ENCODE measurements around the gene SLC10A2. TPM values are rescaled to one million over a fixed set of nuclear protein-coding genes. Genes with fewer than 3 reads are reported as not detected.

Gene SLC10A2
- polyA plus RNA-seq, 1 experiment: not detected

DNA sequence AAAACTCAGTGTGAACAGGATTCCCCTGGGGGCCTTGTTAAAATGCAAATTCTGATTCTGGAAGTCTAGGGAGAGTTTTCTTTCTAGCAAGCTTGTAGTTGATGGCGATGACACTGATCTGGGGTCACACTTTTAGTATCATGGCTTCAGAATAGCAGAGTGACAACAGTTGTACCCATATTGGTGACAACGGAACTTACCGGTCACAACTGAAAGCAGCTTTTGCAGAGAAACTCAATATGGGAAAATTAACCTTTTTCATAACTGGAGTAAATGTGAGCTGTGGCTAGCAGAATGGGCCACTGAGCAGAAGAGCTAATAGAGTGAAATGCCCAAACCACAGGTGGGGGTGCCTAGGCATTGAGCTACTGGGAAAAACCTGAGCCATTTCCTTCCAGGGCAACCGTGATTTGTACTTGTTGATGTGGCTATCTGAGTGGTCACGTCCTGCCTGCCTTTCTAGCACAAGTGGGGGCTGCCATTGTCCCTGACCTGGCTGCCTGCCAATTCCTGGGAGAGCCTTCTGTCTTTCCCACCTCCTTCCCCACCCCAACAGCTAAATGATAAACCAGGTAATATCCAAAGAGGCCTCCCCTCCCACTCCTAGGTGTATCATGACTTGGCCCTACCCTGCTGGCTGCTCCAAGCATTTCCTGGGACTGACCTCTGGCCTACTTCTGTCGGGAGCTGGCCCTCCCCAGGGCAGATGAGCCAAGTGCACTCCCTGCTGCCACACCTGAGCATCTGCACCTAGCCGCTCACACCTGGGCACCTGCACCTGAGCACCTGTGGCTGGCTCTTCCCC lies 1.7 kb upstream of the SLC10A2 start:
- H3K36me3 ChIP-seq (ENCODE audit: control insufficient read depth, insufficient read depth, low read length): no peaks in the 10 kb centered on the region
- H3K27me3 ChIP-seq (ENCODE audit: control insufficient read depth, insufficient read depth, low read length): no peaks in the 10 kb centered on the region
- ChIA-PET CTCF (no interaction called here), POLR2A (no interaction called here)
- DNase-seq (ENCODE audit: low read depth): no peak
- H3K4me3 ChIP-seq (ENCODE audit: low read depth, low read length): no peak overlapping the region
- no peak for TF ChIP-seq CTCF (IDR thresholded peaks at IDR 0.05; ENCODE audit: insufficient read depth, low read depth, low read length)

- Histone ChIP-seq H3K36me3 (ENCODE audit: control insufficient read depth, insufficient read depth, low read length) (no peaks in the 10 kb centered on the region), H3K4me3 (ENCODE audit: low read depth, low read length) (no peak overlapping the region), H3K27me3 (ENCODE audit: control insufficient read depth, insufficient read depth, low read length) (no peaks in the 10 kb centered on the region)
- DNase-seq (ENCODE audit: low read depth): no peak
- no peak for TF ChIP-seq CTCF (IDR thresholded peaks at IDR 0.05; ENCODE audit: insufficient read depth, low read depth, low read length)
- ChIA-PET CTCF (no interaction called here), POLR2A (no interaction called here)
Observed at GRCh38 chr13:103066781-103067345, 646 bp upstream of the SLC10A2 start.

GRCh38 chr13:103063376-103063775 lies 2.8 kb downstream of the SLC10A2 start:
- DNase-seq (ENCODE audit: low read depth): no peak
- no peak for TF ChIP-seq CTCF (IDR thresholded peaks at IDR 0.05; ENCODE audit: insufficient read depth, low read depth, low read length)
- POLR2A ChIA-PET: no interaction called here
- no peaks in the 10 kb centered on the region for H3K36me3 ChIP-seq (ENCODE audit: control insufficient read depth, insufficient read depth, low read length)
- H3K27me3 ChIP-seq (ENCODE audit: control insufficient read depth, insufficient read depth, low read length): no peaks in the 10 kb centered on the region
- H3K4me3 ChIP-seq (ENCODE audit: low read depth, low read length): no peak overlapping the region
- CTCF ChIA-PET: no interaction called here

DNA sequence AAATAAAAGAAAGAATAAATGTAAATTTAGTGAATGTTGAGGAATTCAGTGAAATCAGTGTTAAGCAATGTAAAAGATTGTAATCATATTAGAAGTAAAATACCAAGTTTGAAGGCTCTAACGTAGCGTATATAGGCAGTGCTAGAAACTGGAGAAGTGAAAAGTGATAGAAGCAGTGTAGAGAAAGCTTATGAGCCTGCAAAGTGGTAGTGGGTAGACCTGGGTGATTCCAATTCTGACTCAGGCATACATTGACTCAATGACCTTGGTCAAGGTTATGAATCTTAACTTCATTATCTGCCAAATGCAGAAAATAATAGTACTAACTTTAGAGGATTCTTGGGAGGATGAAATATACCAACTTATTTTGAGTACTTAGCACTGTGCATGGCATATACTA lies 4.1 kb downstream of the SLC10A2 start:
- H3K4me3 ChIP-seq (ENCODE audit: low read depth, low read length): no peak overlapping the region
- POLR2A ChIA-PET: no interaction called here
- DNase-seq (ENCODE audit: low read depth): no peak
- no peaks in the 10 kb centered on the region for H3K27me3 ChIP-seq (ENCODE audit: control insufficient read depth, insufficient read depth, low read length)
- CTCF ChIA-PET: no interaction called here
- no peaks in the 10 kb centered on the region for H3K36me3 ChIP-seq (ENCODE audit: control insufficient read depth, insufficient read depth, low read length)
- no peak for TF ChIP-seq CTCF (IDR thresholded peaks at IDR 0.05; ENCODE audit: insufficient read depth, low read depth, low read length)

- ChIA-PET POLR2A (no interaction called here), CTCF (no interaction called here)
- H3K36me3 ChIP-seq (ENCODE audit: control insufficient read depth, insufficient read depth, low read length): no peaks in the 10 kb centered on the region
- H3K4me3 ChIP-seq (ENCODE audit: low read depth, low read length): no peak overlapping the region
- DNase-seq (ENCODE audit: low read depth): no peak
- no peak for TF ChIP-seq CTCF (IDR thresholded peaks at IDR 0.05; ENCODE audit: insufficient read depth, low read depth, low read length)
- H3K27me3 ChIP-seq (ENCODE audit: control insufficient read depth, insufficient read depth, low read length): no peaks in the 10 kb centered on the region
Observed at GRCh38 chr13:103056008-103056407, 10.2 kb downstream of the SLC10A2 start.
